Activated B cell treated with CpG ODN at 0.5 μM for 24 hours (primary cell): Measurements from ENCODE around the gene XPC. TPM values are rescaled to one million over a fixed set of nuclear protein-coding genes. Genes with fewer than 3 reads are reported as not detected.

Source experiments
- ATAC-seq: fragments of 200-7000 bp; cut with Tn5 transposase; one replicate; pipeline ENCODE4 v1.10.0; 2021; ENCODE audit warnings: low read depth, mild to moderate bottlenecking, moderate library complexity
- CTCF ChIA-PET: fragments of 350-600 bp; sonication (Branson Sonifier 250); formaldehyde crosslinking; loops from one replicate; lab custom pipeline; 2021; ENCODE audit warnings: antibody characterized with exemption; lab: Charles Lee
- POLR2A ChIA-PET: fragments of 350-600 bp; sonication (Branson Sonifier 250); formaldehyde crosslinking; loops from one replicate; lab custom pipeline; 2021; ENCODE audit warnings: antibody characterized with exemption; lab: Charles Lee
- DNase-seq: peaks from one replicate; pipeline ENCODE4 v3.0.0; 2022
- H3K27ac Mint-ChIP-seq: one replicate; pipeline ENCODE4 v1.8.0; 2020; ENCODE audit warnings: mixed read lengths
- H3K27me3 Mint-ChIP-seq: one replicate; pipeline ENCODE4 v1.8.0; 2021; ENCODE audit warnings: mixed read lengths
- H3K36me3 Mint-ChIP-seq: one replicate; pipeline ENCODE4 v1.8.0; 2021; ENCODE audit warnings: low read depth, mixed read lengths
- H3K4me1 Mint-ChIP-seq: one replicate; pipeline ENCODE4 v1.8.0; 2021; ENCODE audit warnings: mixed read lengths
- H3K4me3 Mint-ChIP-seq: one replicate; pipeline ENCODE4 v1.8.0; 2020; ENCODE audit warnings: mild to moderate bottlenecking, mixed read lengths
- H3K9me3 Mint-ChIP-seq: one replicate; pipeline ENCODE4 v1.8.0; 2020; ENCODE audit warnings: mixed read lengths
- CTCF ChIP-seq: fragments of 200-600 bp; IDR thresholded peaks from one replicate; pipeline ENCODE4 v1.8.0; 2022; ENCODE audit warnings: antibody characterized with exemption, mild to moderate bottlenecking
- intact Hi-C: fragments of 100-400 bp; cut with micrococcal nuclease; formaldehyde crosslinking; loops from one replicate; pipeline ENCODE4 v1.15.1; 2024
- total RNA-seq: library from RNA; stranded (reverse); gene quantifications from 2 replicates; pipeline ENCODE4 v1.2.3, GENCODE V29; 2022

The XPC gene
- total RNA-seq, 1 donor from 2014 or later = 35.4 TPM

GRCh38 chr3:14166877-14167603 lies 11.4 kb downstream of the XPC start:
- Mint-ChIP-seq H3K4me3 (no peak overlapping the region), H3K36me3 (peaks cover 98% of the 10 kb centered on the region), H3K9me3 (peaks cover 7% of the 10 kb centered on the region), H3K4me1 (peaks cover 5% of the 10 kb centered on the region), H3K27ac (no peak overlapping the region), H3K27me3 (no peaks in the 10 kb centered on the region)
- no peak for TF ChIP-seq CTCF
- DNase-seq = no peak
- ChIA-PET POLR2A (no interaction called here), CTCF (no interaction called here)
- ATAC-seq = no peak
- intact Hi-C loops = no loop called here

- CTCF ChIA-PET = no interaction called here
- Mint-ChIP-seq H3K9me3 (peaks cover 14% of the 10 kb centered on the region), H3K36me3 (peaks cover 98% of the 10 kb centered on the region), H3K27me3 (no peaks in the 10 kb centered on the region), H3K27ac (no peak overlapping the region), H3K4me3 (no peak overlapping the region), H3K4me1 (no peaks in the 10 kb centered on the region)
- POLR2A ChIA-PET = no interaction called here
- ATAC-seq (no peak), DNase-seq (no peak)
- intact Hi-C loops = no loop called here
- TF ChIP-seq CTCF = no peak
Measured at GRCh38 chr3:14162178-14162577, 16.2 kb downstream of the XPC start.

- ChIA-PET CTCF (no interaction called here), POLR2A (no interaction called here)
- ATAC-seq = no peak
- H3K36me3 Mint-ChIP-seq = peaks cover 98% of the 10 kb centered on the region
- intact Hi-C loops = no loop called here
- no peaks in the 10 kb centered on the region for H3K27me3 Mint-ChIP-seq
- no peak for TF ChIP-seq CTCF
- no peaks in the 10 kb centered on the region for H3K4me1 Mint-ChIP-seq
- H3K4me3 Mint-ChIP-seq = no peak overlapping the region
- no peak for DNase-seq
- no peak overlapping the region for H3K27ac Mint-ChIP-seq
- peaks cover 14% of the 10 kb centered on the region for H3K9me3 Mint-ChIP-seq
Measured at GRCh38 chr3:14161282-14161681, 17.1 kb downstream of the XPC start.

GRCh38 chr3:14159426-14159825 lies 19.0 kb downstream of the XPC start:
- H3K9me3 Mint-ChIP-seq = peaks cover 14% of the 10 kb centered on the region
- no peak for TF ChIP-seq CTCF
- no peak for DNase-seq
- no peak overlapping the region for H3K4me3 Mint-ChIP-seq
- H3K27me3 Mint-ChIP-seq = no peaks in the 10 kb centered on the region
- ChIA-PET POLR2A (no interaction called here), CTCF (no interaction called here)
- H3K36me3 Mint-ChIP-seq = peaks cover 90% of the 10 kb centered on the region
- H3K4me1 Mint-ChIP-seq = no peaks in the 10 kb centered on the region
- intact Hi-C loops = loop anchor here (2.0 kb wide), 1 partner anchor 15 kb away; no protein-coding TSS in a partner anchor
- no peak for ATAC-seq
- no peak overlapping the region for H3K27ac Mint-ChIP-seq

- no peaks in the 10 kb centered on the region for H3K4me1 Mint-ChIP-seq
- no peaks in the 10 kb centered on the region for H3K27me3 Mint-ChIP-seq
- CTCF ChIA-PET = no interaction called here
- POLR2A ChIA-PET = no interaction called here
- no peak overlapping the region for H3K27ac Mint-ChIP-seq
- H3K4me3 Mint-ChIP-seq = no peak overlapping the region
- intact Hi-C loops = loop anchor here (2.0 kb wide), 1 partner anchor 16 kb away; no protein-coding TSS in a partner anchor
- peaks cover 14% of the 10 kb centered on the region for H3K9me3 Mint-ChIP-seq
- no peak for DNase-seq
- no peak for ATAC-seq
- TF ChIP-seq CTCF = no peak
- peaks cover 90% of the 10 kb centered on the region for H3K36me3 Mint-ChIP-seq
Measured at GRCh38 chr3:14158370-14158769, 20.0 kb downstream of the XPC start.
